Measurements from ENCODE around the gene PRSS53. TPM values are rescaled to one million over a fixed set of nuclear protein-coding genes. Genes with fewer than 3 reads are reported as not detected.

Gene PRSS53
- total RNA-seq, 2 donors from 2014 or later: 2.5 TPM

DNA sequence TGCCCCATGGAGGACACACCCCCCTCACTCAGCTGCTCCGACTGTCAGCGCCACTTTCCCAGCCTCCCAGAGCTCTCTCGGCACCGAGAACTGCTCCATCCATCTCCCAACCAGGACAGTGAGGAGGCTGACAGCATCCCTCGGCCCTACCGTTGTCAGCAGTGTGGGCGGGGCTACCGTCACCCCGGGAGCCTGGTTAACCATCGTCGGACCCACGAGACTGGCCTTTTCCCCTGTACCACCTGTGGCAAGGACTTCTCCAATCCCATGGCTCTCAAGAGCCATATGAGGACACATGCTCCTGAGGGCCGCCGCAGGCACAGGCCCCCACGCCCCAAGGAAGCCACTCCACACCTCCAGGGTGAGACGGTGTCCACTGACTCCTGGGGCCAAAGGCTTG is 12.4 kb downstream of the PRSS53 start:
- DNase-seq (ENCODE audit: low spot score): no peak
- peaks cover 10% of the 10 kb centered on the region for H3K4me1 ChIP-seq (replicated peaks)
- no peaks in the 10 kb centered on the region for H3K27me3 ChIP-seq (replicated peaks; ENCODE audit: insufficient read depth)
- 71% methylated on average over 16 of the region's 16 CpGs for WGBS
- H3K4me3 ChIP-seq: no peak overlapping the region
- peaks cover 8 to 35% of the 10 kb centered on the region in 2 donors for H3K36me3 ChIP-seq
- H3K27ac ChIP-seq: no peak overlapping the region
- TF ChIP-seq POLR2A (IDR thresholded peaks at IDR 0.05) (no peak), POLR2AphosphoS5 (IDR thresholded peaks at IDR 0.05) (no peak)
- TF ChIP-seq, protein P1, sequence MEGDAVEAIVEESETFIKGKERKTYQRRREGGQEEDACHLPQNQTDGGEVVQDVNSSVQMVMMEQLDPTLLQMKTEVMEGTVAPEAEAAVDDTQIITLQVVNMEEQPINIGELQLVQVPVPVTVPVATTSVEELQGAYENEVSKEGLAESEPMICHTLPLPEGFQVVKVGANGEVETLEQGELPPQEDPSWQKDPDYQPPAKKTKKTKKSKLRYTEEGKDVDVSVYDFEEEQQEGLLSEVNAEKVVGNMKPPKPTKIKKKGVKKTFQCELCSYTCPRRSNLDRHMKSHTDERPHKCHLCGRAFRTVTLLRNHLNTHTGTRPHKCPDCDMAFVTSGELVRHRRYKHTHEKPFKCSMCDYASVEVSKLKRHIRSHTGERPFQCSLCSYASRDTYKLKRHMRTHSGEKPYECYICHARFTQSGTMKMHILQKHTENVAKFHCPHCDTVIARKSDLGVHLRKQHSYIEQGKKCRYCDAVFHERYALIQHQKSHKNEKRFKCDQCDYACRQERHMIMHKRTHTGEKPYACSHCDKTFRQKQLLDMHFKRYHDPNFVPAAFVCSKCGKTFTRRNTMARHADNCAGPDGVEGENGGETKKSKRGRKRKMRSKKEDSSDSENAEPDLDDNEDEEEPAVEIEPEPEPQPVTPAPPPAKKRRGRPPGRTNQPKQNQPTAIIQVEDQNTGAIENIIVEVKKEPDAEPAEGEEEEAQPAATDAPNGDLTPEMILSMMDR (IDR thresholded peaks at IDR 0.05): no peak
- no peaks in the 10 kb centered on the region for H3K9me3 ChIP-seq
- intact Hi-C loops (cut with DNase I): no loop called here

DNA sequence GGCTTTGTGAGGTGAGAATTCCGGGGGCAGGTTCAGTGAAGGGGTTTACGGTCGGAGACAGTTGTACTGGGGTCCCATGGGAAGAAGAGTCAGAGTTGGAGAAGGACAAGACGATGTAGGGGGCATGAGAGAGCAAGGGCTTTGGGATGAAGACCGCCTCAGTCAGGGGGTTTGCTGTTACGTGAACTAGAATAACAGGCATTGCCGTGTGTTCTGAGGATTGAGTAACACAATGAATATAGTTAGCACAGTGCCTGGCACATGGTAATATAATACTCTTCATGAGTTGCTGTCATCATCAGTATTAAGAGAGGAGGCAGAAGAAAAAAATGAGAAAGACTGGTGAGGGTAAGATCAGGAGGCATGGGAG is 13.9 kb downstream of the PRSS53 start:
- H3K9me3 ChIP-seq: no peaks in the 10 kb centered on the region
- under 1% methylated on average over 7 of the region's 7 CpGs for WGBS
- no peak for DNase-seq (ENCODE audit: low spot score)
- no peaks in the 10 kb centered on the region for H3K27me3 ChIP-seq (replicated peaks; ENCODE audit: insufficient read depth)
- peaks cover 8 to 27% of the 10 kb centered on the region in 2 donors for H3K36me3 ChIP-seq
- H3K4me1 ChIP-seq (replicated peaks): peaks cover 10% of the 10 kb centered on the region
- H3K27ac ChIP-seq: peak overlapping the region; percentile 91 to 94
- intact Hi-C loops (cut with DNase I): loop anchor here (2.0 to 5.0 kb wide), 2 partner anchors 20 to 42 kb away; partner anchors contain the start of genes STX4 and VKORC1
- TF ChIP-seq POLR2A (IDR thresholded peaks at IDR 0.05): no peak
- TF ChIP-seq POLR2AphosphoS5 (IDR thresholded peaks at IDR 0.05): no peak
- TF ChIP-seq, protein P1 (IDR thresholded peaks at IDR 0.05): no peak
- H3K4me3 ChIP-seq: peak overlapping the region; percentile 97 to 99

DNA sequence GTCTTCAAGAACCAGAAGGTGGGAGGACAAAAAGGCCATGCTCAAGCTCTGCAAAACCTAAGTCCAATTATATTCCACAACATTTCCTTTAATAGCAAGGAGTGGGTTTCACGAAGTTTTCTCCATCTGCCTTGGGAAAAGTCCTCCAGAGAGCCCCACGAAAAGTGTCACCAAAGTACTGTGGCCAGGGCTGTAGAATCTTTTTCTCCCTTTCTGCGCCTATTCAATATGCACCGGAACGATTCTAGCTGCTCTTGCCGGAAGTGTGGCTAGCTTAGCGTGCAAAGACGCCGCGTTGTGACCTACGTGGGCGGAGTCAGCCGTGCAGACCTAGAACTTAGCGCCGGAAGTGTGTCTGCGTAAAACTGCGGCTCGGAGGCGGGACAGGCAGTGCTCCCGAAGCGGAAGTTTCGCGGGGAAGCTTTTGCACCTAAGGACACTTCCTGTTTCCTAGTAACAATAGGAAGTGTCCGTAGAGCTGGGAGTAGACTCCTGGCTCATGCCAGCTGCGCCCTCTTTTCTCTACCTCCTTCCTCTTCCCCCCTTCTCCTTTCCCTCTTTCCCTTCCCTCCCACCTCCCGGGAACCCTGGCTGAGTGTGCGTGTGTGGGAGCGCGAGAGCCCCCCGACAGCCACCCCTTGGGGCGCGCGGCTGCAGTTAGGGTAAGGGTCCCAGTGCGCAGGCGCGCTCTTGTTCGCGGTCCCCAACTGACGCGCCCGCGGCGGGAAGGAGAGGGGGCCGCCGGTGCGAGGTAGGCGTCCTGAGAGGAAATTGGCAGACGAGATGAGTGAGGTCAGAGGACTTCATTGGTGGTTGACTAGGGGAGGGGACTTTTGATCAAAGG is 14.6 kb downstream of the PRSS53 start, which contains the start of the genes ZNF646 and ZNF668:
Gene ZNF646 (plus strand): TSS at position 453 of the 844 bp plus-strand sequence. CDS start 1,903 bp downstream, outside the sequence.
Gene ZNF668 (minus strand): TSS at position 271 of the 844 bp plus-strand sequence. CDS start 9,781 bp downstream, outside the sequence.
- peak; percentile 99 for DNase-seq (ENCODE audit: low spot score)
- TF ChIP-seq, protein P1 (IDR thresholded peaks at IDR 0.05): peak in 1 of 4 experiments; percentile 10
- TF ChIP-seq POLR2AphosphoS5 (IDR thresholded peaks at IDR 0.05): peak; percentile 96
- TF ChIP-seq POLR2A (IDR thresholded peaks at IDR 0.05): peak; percentile 55
- intact Hi-C loops (cut with DNase I): loop anchor here (2.0 to 5.0 kb wide), 2 partner anchors 21 to 42 kb away; partner anchors contain the start of genes STX4 and VKORC1
- Histone ChIP-seq H3K27ac (peak within 1 kb of the TSS; percentile 91 to 94), H3K9me3 (no peaks in the 10 kb centered on the region), H3K4me1 (replicated peaks) (peaks cover 10% of the 10 kb centered on the region), H3K4me3 (peak within 1 kb of the TSS; percentile 97 to 99), H3K36me3 (peaks cover 8 to 27% of the 10 kb centered on the region in 2 donors), H3K27me3 (replicated peaks; ENCODE audit: insufficient read depth) (no peaks in the 10 kb centered on the region)
- under 1% methylated on average over 48 of the region's 48 CpGs for WGBS

DNA sequence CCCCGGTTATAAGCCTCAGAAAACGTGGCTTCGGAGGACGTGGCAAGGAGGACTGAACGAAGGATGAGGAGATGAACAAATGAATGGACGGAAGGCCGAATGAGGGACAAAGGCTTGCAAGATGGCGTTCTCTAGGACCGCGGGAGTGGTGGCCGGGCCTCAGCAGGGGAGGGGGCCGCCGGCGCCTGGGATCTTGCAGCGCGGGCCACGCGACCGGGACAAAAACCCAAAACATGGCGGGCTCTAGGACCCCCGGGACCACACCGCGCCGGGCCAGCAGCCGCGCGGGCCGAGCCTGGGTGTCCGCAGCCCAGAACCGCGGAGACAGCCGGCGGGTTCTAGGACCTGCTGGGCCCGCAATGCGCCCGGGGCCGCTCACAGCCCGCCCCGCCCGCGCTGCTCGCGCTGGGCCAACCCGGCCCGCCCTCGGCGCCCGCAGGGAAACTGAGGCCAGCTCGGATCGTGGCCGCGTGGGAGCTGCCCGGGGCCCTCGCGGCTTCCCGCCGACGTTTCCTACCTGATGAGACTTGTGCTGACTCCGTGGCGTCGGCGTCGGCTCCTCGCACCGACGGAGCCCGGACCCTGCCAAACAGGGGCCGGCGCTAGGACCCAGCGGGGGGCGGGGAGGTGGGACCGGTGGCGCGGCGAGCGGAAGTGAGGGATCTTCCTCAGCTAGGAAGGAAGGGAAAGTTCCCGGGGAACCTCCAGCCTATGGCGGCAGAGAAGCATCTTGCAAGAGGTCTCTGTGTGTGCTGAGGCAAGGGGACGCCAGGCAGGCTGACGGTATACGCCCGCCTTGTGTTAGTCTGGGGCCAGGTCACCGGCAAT is 15.4 kb downstream of the PRSS53 start:
- Histone ChIP-seq H3K27me3 (replicated peaks; ENCODE audit: insufficient read depth) (no peaks in the 10 kb centered on the region), H3K36me3 (peaks cover 8 to 21% of the 10 kb centered on the region in 2 donors), H3K9me3 (no peaks in the 10 kb centered on the region), H3K27ac (peak overlapping the region; percentile 91 to 94), H3K4me1 (replicated peaks) (peaks cover 10% of the 10 kb centered on the region), H3K4me3 (peak overlapping the region; percentile 97 to 99)
- under 1% methylated on average over 66 of the region's 83 CpGs for WGBS
- DNase-seq (ENCODE audit: low spot score): peak; percentile 91
- intact Hi-C loops (cut with DNase I): loop anchor here (5.0 kb wide), 1 partner anchor 41 kb away; the partner anchor contains the start of gene STX4
- TF ChIP-seq POLR2AphosphoS5 (IDR thresholded peaks at IDR 0.05): peak; percentile 9
- TF ChIP-seq, protein P1 (IDR thresholded peaks at IDR 0.05): peak in 2 of 4 experiments; percentile 15 to 17
- peak; percentile 33 for TF ChIP-seq POLR2A (IDR thresholded peaks at IDR 0.05)
